Keratinocyte (primary cell): ENCODE data around the gene PTBP2. TPM values are rescaled to one million over a fixed set of nuclear protein-coding genes. Genes with fewer than 3 reads are reported as not detected.

ENCODE experiments used
- DNase-seq: peaks from one replicate; pipeline ENCODE4 v3.0.0-alpha.2; 2011; ENCODE audit warnings: low read depth, missing footprints, low spot score
- FAIRE-seq: peaks from 2 replicates; lab custom pipeline; 2011; peaks lifted over from hg19 to GRCh38; lab: Jason Lieb, UNC
- H2AFZ ChIP-seq: 2 replicates; pipeline ENCODE4 v1.6.0; 2012; ENCODE audit warnings: low read length, control low read depth, inconsistent platforms; ENCODE audit not compliant: control insufficient read depth
- H3K27ac ChIP-seq: 2 replicates; pipeline ENCODE4 v1.5.1; 2011; ENCODE audit warnings: low read length; ENCODE audit not compliant: control insufficient read depth, insufficient read depth
- H3K27me3 ChIP-seq: 3 replicates; pipeline ENCODE4 v1.6.0; 2011; ENCODE audit warnings: low read length; ENCODE audit not compliant: control insufficient read depth, insufficient read depth; ENCODE audit errors: extremely low read depth
- H3K36me3 ChIP-seq, 2 experiments: 2 replicates in 1 of 2; 3 replicates in 1 of 2; pipeline ENCODE4 v1.5.1; 2011; ENCODE audit warnings: low read length in 2 of 2, mild to moderate bottlenecking in 1 of 2; ENCODE audit not compliant: control insufficient read depth in 2 of 2, insufficient read depth in 2 of 2; ENCODE audit errors: extremely low read depth in 1 of 2
- H3K4me1 ChIP-seq: 3 replicates; pipeline ENCODE4 v1.5.1; 2011; ENCODE audit warnings: low read length; ENCODE audit not compliant: control insufficient read depth, insufficient read depth; ENCODE audit errors: extremely low read depth
- H3K4me2 ChIP-seq: 3 replicates; pipeline ENCODE4 v1.6.0; 2011; ENCODE audit warnings: low read depth, low read length; ENCODE audit not compliant: control insufficient read depth, insufficient read depth; ENCODE audit errors: extremely low read depth
- H3K4me3 ChIP-seq, 3 experiments: fragments of 200-600 bp in 1 of 3; sonication (generic) in 1 of 3; 2 replicates in 2 of 3; 3 replicates in 1 of 3; pipeline ENCODE4 v1.5.1; 2011 to 2016; ENCODE audit warnings: low read length in 3 of 3, mild to moderate bottlenecking in 3 of 3, control low read depth in 2 of 3, inconsistent platforms in 1 of 3, low read depth in 1 of 3, mixed read lengths in 1 of 3, mixed run types in 1 of 3, moderate library complexity in 1 of 3; ENCODE audit not compliant: control insufficient read depth in 2 of 3, insufficient read depth in 2 of 3; ENCODE audit errors: extremely low read depth in 1 of 3
- H3K79me2 ChIP-seq: 2 replicates; pipeline ENCODE4 v1.6.0; 2012; ENCODE audit warnings: low read length; ENCODE audit not compliant: control insufficient read depth, insufficient read depth
- H3K9ac ChIP-seq: 3 replicates; pipeline ENCODE4 v1.6.0; 2011; ENCODE audit warnings: low read length; ENCODE audit not compliant: control insufficient read depth, insufficient read depth; ENCODE audit errors: extremely low read depth
- H3K9me1 ChIP-seq: 3 replicates; pipeline ENCODE4 v1.6.0; 2011; ENCODE audit warnings: low read length; ENCODE audit not compliant: control insufficient read depth, insufficient read depth; ENCODE audit errors: extremely low read depth
- H3K9me3 ChIP-seq: 2 replicates; pipeline ENCODE4 v1.5.1; 2012; ENCODE audit warnings: low read depth, low read length; ENCODE audit not compliant: control insufficient read depth
- H4K20me1 ChIP-seq: 3 replicates; pipeline ENCODE4 v1.6.0; 2011; ENCODE audit warnings: low read length; ENCODE audit not compliant: control insufficient read depth, insufficient read depth; ENCODE audit errors: extremely low read depth
- CTCF ChIP-seq, 3 experiments: IDR thresholded peaks in 1 of 3; conservative IDR thresholded peaks in 1 of 3; optimal IDR thresholded peaks in 1 of 3; 2 replicates in 2 of 3; 3 replicates in 1 of 3; pipeline versions ENCODE3 to v1.5.1; 2011; ENCODE audit warnings: low read length in 3 of 3, mild to moderate bottlenecking in 3 of 3, moderate library complexity in 2 of 3, control low read depth in 1 of 3, inconsistent platforms in 1 of 3; ENCODE audit not compliant: insufficient read depth in 2 of 3; ENCODE audit errors: extremely low read depth in 1 of 3
- EZH2 ChIP-seq: IDR thresholded peaks from one replicate; pipeline ENCODE4 v1.6.1; 2012; ENCODE audit warnings: inconsistent platforms, mild to moderate bottlenecking, low read length, moderate library complexity
- dilution Hi-C: fragments of 300-500 bp; cut with MboI; formaldehyde crosslinking; loops from one replicate; pipeline ENCODE4 v1.7.0; 2020; ENCODE audit warnings: low sequenced_read_pairs; ENCODE audit not compliant: extremely low pct_ligation_motif_present
- polyA plus RNA-seq, 5 experiments: library from polyadenylated mRNA; depleted of rRNA in 3 of 5; stranded (reverse) in 3 of 5; stranded (forward) in 1 of 5; unstranded in 1 of 5; fragments of >200 nt; gene quantifications; 1 replicate in 1 of 5; 2 replicates in 3 of 5; 3 replicates in 1 of 5; pipeline versions ENCODE4 v1.2.1 to v1.2.3, GENCODE V29; 2011 to 2012; ENCODE audit warnings: missing spikeins in 2 of 5, low read depth in 1 of 5, low replicate concordance in 1 of 5

Gene PTBP2
- polyA plus RNA-seq, 1 donor (not counting 4 experiments of a cell fraction or from before 2014, with no cell fraction given): 9.5 TPM

- Histone ChIP-seq H3K4me1 (no peaks in the 10 kb centered on the region), H3K36me3 (no peaks in the 10 kb centered on the region), H3K79me2 (no peaks in the 10 kb centered on the region), H3K27me3 (no peaks in the 10 kb centered on the region), H3K27ac (no peak overlapping the region), H3K9me3 (no peaks in the 10 kb centered on the region), H3K4me3 (no peak overlapping the region), H2AFZ (no peak overlapping the region), H3K9me1 (no peaks in the 10 kb centered on the region), H3K9ac (no peak overlapping the region), H3K4me2 (no peak overlapping the region), H4K20me1 (no peaks in the 10 kb centered on the region)
- dilution Hi-C loops: no loop called here
- no peak for DNase-seq
- FAIRE-seq: no peak
- TF ChIP-seq EZH2: no peak
- TF ChIP-seq CTCF (optimal IDR thresholded peaks at IDR 0.05 in 1 of 3, IDR thresholded peaks at IDR 0.05 in 1 of 3, conservative IDR thresholded peaks at IDR 0.05 in 1 of 3; ENCODE audit: extremely low read depth in 1 of 3, insufficient read depth in 2 of 3, low read length in 3 of 3): no peak
Observed at GRCh38 chr1:96842215-96842614, 120.6 kb downstream of the PTBP2 start.

- Histone ChIP-seq H4K20me1 (no peaks in the 10 kb centered on the region), H3K9me1 (no peaks in the 10 kb centered on the region), H3K27ac (no peak overlapping the region), H3K79me2 (no peaks in the 10 kb centered on the region), H3K27me3 (no peaks in the 10 kb centered on the region), H3K4me3 (no peak overlapping the region), H3K9ac (no peak overlapping the region), H3K36me3 (no peaks in the 10 kb centered on the region), H3K9me3 (no peaks in the 10 kb centered on the region), H3K4me1 (no peaks in the 10 kb centered on the region), H2AFZ (no peak overlapping the region), H3K4me2 (no peak overlapping the region)
- TF ChIP-seq EZH2 (no peak), CTCF (optimal IDR thresholded peaks at IDR 0.05 in 1 of 3, IDR thresholded peaks at IDR 0.05 in 1 of 3, conservative IDR thresholded peaks at IDR 0.05 in 1 of 3; ENCODE audit: extremely low read depth in 1 of 3, insufficient read depth in 2 of 3, low read length in 3 of 3) (no peak)
- dilution Hi-C loops: no loop called here
- DNase-seq: no peak
- FAIRE-seq: no peak
Observed at GRCh38 chr1:96843196-96843595, 121.6 kb downstream of the PTBP2 start.
